H1 (cell line): ENCODE results near the gene R3HDM2. TPM values are rescaled to one million over a fixed set of nuclear protein-coding genes. Genes with fewer than 3 reads are reported as not detected.

ENCODE experiments used
- CTCF ChIA-PET: fragments of 300-600 bp; sonication (Branson Sonifier 250); formaldehyde crosslinking; loops from one replicate; lab custom pipeline; 2021; ENCODE audit not compliant: partially characterized antibody; lab: Charles Lee
- POLR2A ChIA-PET: fragments of 300-600 bp; sonication (Branson Sonifier 250); formaldehyde crosslinking; loops from one replicate; lab custom pipeline; 2021; ENCODE audit warnings: inconsistent platforms; ENCODE audit not compliant: partially characterized antibody; lab: Charles Lee
- DNase-seq, 2 experiments: peaks; one replicate each; pipeline versions ENCODE4 v3.0.0 to v3.0.0-alpha.2; 2010 to 2022; ENCODE audit warnings: low spot score in 2 of 2, low read depth in 1 of 2, mixed read lengths in 1 of 2
- FAIRE-seq: peaks from 2 replicates; lab custom pipeline; 2011; peaks lifted over from hg19 to GRCh38; lab: Jason Lieb, UNC
- H2AFZ ChIP-seq: 2 replicates; pipeline ENCODE4 v1.8.1; 2012; ENCODE audit warnings: low read length, inconsistent platforms
- H2AK5ac ChIP-seq: 2 replicates; pipeline ENCODE4 v1.6.1; 2013; ENCODE audit warnings: low read depth, low read length
- H2BK120ac ChIP-seq: replicated peaks from 2 replicates; pipeline ENCODE3; 2013; ENCODE audit warnings: low read depth, low read length, inconsistent platforms
- H2BK12ac ChIP-seq: 2 replicates; pipeline ENCODE4 v1.6.1; 2013; ENCODE audit warnings: low read depth, low read length
- H2BK15ac ChIP-seq: 2 replicates; pipeline ENCODE4 v1.6.1; 2013; ENCODE audit warnings: low read length
- H2BK20ac ChIP-seq: 2 replicates; pipeline ENCODE4 v1.6.1; 2013; ENCODE audit warnings: low read length
- H2BK5ac ChIP-seq: 2 replicates; pipeline ENCODE4 v1.6.1; 2013; ENCODE audit warnings: low read depth, low read length
- H3K14ac ChIP-seq: 2 replicates; pipeline ENCODE4 v1.6.1; 2013; ENCODE audit warnings: inconsistent platforms; ENCODE audit not compliant: insufficient read length
- H3K18ac ChIP-seq: 2 replicates; pipeline ENCODE4 v1.6.1; 2013; ENCODE audit warnings: low read length; ENCODE audit errors: extremely low read depth
- H3K23ac ChIP-seq: 2 replicates; pipeline ENCODE4 v1.6.1; 2013; ENCODE audit warnings: inconsistent platforms; ENCODE audit not compliant: insufficient read length
- H3K23me2 ChIP-seq: 2 replicates; pipeline ENCODE4 v1.6.1; 2013; ENCODE audit warnings: low read depth, low read length
- H3K27ac ChIP-seq: 2 replicates; pipeline ENCODE4 v1.6.1; 2011; ENCODE audit warnings: low read depth, low read length, inconsistent platforms
- H3K27me3 ChIP-seq, 4 experiments: replicated peaks in 1 of 4; 1 replicate in 1 of 4; 2 replicates in 3 of 4; pipeline versions ENCODE4 v1.6.1 to v1.8.1; 2011 to 2013; ENCODE audit warnings: low read length in 3 of 4, mild to moderate bottlenecking in 3 of 4, inconsistent platforms in 2 of 4, mixed read lengths in 2 of 4, moderate library complexity in 1 of 4; ENCODE audit not compliant: control insufficient read depth in 3 of 4, insufficient read depth in 3 of 4; ENCODE audit errors: extremely low read depth in 1 of 4
- H3K36me3 ChIP-seq, 4 experiments: 2 replicates each; pipeline versions ENCODE4 v1.6.1 to v1.8.1; 2011 to 2013; ENCODE audit warnings: mild to moderate bottlenecking in 4 of 4, low read length in 3 of 4, moderate library complexity in 2 of 4, control low read depth in 1 of 4, inconsistent platforms in 1 of 4; ENCODE audit not compliant: insufficient read depth in 4 of 4, control insufficient read depth in 2 of 4
- H3K4ac ChIP-seq: replicated peaks from 2 replicates; pipeline ENCODE3; 2013; ENCODE audit warnings: low read length, low read depth, mixed read lengths, inconsistent platforms; ENCODE audit not compliant: insufficient read length
- H3K4me1 ChIP-seq, 4 experiments: replicated peaks in 1 of 4; 1 replicate in 1 of 4; 2 replicates in 3 of 4; pipeline versions ENCODE4 v1.6.1 to v1.8.1; 2011 to 2013; ENCODE audit warnings: low read length in 3 of 4, inconsistent platforms in 2 of 4, mixed read lengths in 1 of 4; ENCODE audit not compliant: insufficient read depth in 4 of 4, control insufficient read depth in 3 of 4
- H3K4me2 ChIP-seq, 2 experiments: 2 replicates each; pipeline versions ENCODE4 v1.6.1 to v1.8.1; 2011 to 2013; ENCODE audit warnings: low read depth in 2 of 2, low read length in 2 of 2, control low read depth in 1 of 2, inconsistent platforms in 1 of 2, mild to moderate bottlenecking in 1 of 2; ENCODE audit not compliant: insufficient read depth in 1 of 2
- H3K4me3 ChIP-seq, 4 experiments: fragments of 200-600, 300-600 bp in 1 of 4; sonication (generic), shearing (Covaris generic), sonication (Bioruptor Twin) in 1 of 4; 2 replicates each; pipeline versions ENCODE4 v1.5.1 to v1.8.1; 2011 to 2016; ENCODE audit warnings: low read length in 4 of 4, low read depth in 3 of 4, control low read depth in 2 of 4, inconsistent platforms in 2 of 4, mild to moderate bottlenecking in 2 of 4, mixed read lengths in 1 of 4, moderate library complexity in 1 of 4; ENCODE audit not compliant: insufficient read depth in 2 of 4; ENCODE audit errors: extremely low read depth in 1 of 4
- H3K56ac ChIP-seq: replicated peaks from 2 replicates; pipeline ENCODE3; 2013; ENCODE audit warnings: low read depth, mild to moderate bottlenecking, mixed read lengths, low read length, inconsistent platforms; ENCODE audit not compliant: insufficient read length
- H3K79me1 ChIP-seq: 2 replicates; pipeline ENCODE4 v1.6.1; 2013; ENCODE audit warnings: low read depth, low read length, control low read depth
- H3K79me2 ChIP-seq, 2 experiments: 2 replicates each; pipeline versions ENCODE4 v1.6.1 to v1.8.1; 2012 to 2013; ENCODE audit warnings: low read length in 2 of 2, mild to moderate bottlenecking in 2 of 2, inconsistent platforms in 1 of 2; ENCODE audit not compliant: insufficient read depth in 2 of 2, control insufficient read depth in 1 of 2
- H3K9ac ChIP-seq, 4 experiments: replicated peaks in 1 of 4; 1 replicate in 1 of 4; 2 replicates in 3 of 4; pipeline versions ENCODE4 v1.6.1 to v1.8.1; 2011 to 2013; ENCODE audit warnings: low read depth in 3 of 4, low read length in 3 of 4, control low read depth in 2 of 4, mild to moderate bottlenecking in 2 of 4, moderate library complexity in 2 of 4, inconsistent platforms in 1 of 4; ENCODE audit errors: extremely low read depth in 1 of 4
- H3K9me3 ChIP-seq, 2 experiments: 2 replicates each; pipeline versions ENCODE4 v1.6.1 to v1.8.1; 2012 to 2013; ENCODE audit warnings: mild to moderate bottlenecking in 2 of 2, moderate library complexity in 2 of 2, control low read depth in 1 of 2, inconsistent platforms in 1 of 2, low read depth in 1 of 2, low read length in 1 of 2, mixed read lengths in 1 of 2; ENCODE audit not compliant: insufficient read depth in 2 of 2
- H4K20me1 ChIP-seq, 2 experiments: replicated peaks in 1 of 2; 2 replicates each; pipeline versions ENCODE3 to v1.8.1; 2011 to 2013; ENCODE audit warnings: inconsistent platforms in 2 of 2, low read length in 2 of 2, mild to moderate bottlenecking in 1 of 2; ENCODE audit not compliant: insufficient read depth in 2 of 2, control insufficient read depth in 1 of 2
- H4K5ac ChIP-seq: 2 replicates; pipeline ENCODE4 v1.6.1; 2013; ENCODE audit warnings: low read length, low read depth, mixed read lengths, inconsistent platforms; ENCODE audit not compliant: insufficient read length
- H4K8ac ChIP-seq: 2 replicates; pipeline ENCODE4 v1.8.0; 2013; ENCODE audit warnings: mild to moderate bottlenecking, moderate library complexity, low read length, inconsistent platforms; ENCODE audit not compliant: insufficient read depth; ENCODE audit errors: extremely low read depth
- H4K91ac ChIP-seq: replicated peaks from 2 replicates; pipeline ENCODE3; 2013; ENCODE audit warnings: low read length, mixed read lengths, inconsistent platforms; ENCODE audit not compliant: insufficient read length
- CHD2 ChIP-seq: IDR thresholded peaks from 2 replicates; pipeline ENCODE4 v1.6.1; 2012; ENCODE audit warnings: low read length, improper control_type of control experiment
- CTCF ChIP-seq, 3 experiments: IDR thresholded peaks; 1 replicate in 2 of 3; 2 replicates in 1 of 3; pipeline versions ENCODE4 v1.5.1 to v1.6.1; 2011; ENCODE audit warnings: low read length in 3 of 3, mild to moderate bottlenecking in 3 of 3, inconsistent platforms in 2 of 3, low read depth in 1 of 3, moderate library complexity in 1 of 3; ENCODE audit not compliant: insufficient read depth in 1 of 3; ENCODE audit errors: control extremely low read depth in 1 of 3
- JUN ChIP-seq: IDR thresholded peaks from 2 replicates; pipeline ENCODE4 v1.6.1; 2011; ENCODE audit warnings: low read depth, mild to moderate bottlenecking, improper control_type of control experiment, low read length
- NANOG ChIP-seq: IDR thresholded peaks from 2 replicates; pipeline ENCODE4 v1.6.1; 2011; ENCODE audit warnings: low read length, low read depth, mild to moderate bottlenecking, inconsistent platforms; ENCODE audit not compliant: insufficient read depth, poor library complexity, severe bottlenecking
- NRF1 ChIP-seq: IDR thresholded peaks from 2 replicates; pipeline ENCODE4 v1.6.1; 2011; ENCODE audit warnings: mild to moderate bottlenecking, low read depth, low read length, improper control_type of control experiment
- WGBS, 2 experiments: shearing (Covaris generic) in 1 of 2; methylation state at CpG; one replicate each; pipeline versions ENCODE4 v1.1.6 to v1.1.7; 2013 to 2015; ENCODE audit warnings: low lambda C conversion rate in 2 of 2, mixed read lengths in 2 of 2, inconsistent platforms in 1 of 2, low coverage in 1 of 2, missing lambda C conversion rate in 1 of 2; ENCODE audit not compliant: insufficient replicate concordance in 2 of 2, insufficient coverage in 1 of 2, insufficient read length in 1 of 2; ENCODE audit errors: extremely low coverage in 1 of 2, missing lambda C conversion rate in 1 of 2; 5-methylcytosine and 5-hydroxymethylcytosine counted together
- polyA plus RNA-seq, 7 experiments: library from polyadenylated mRNA; depleted of rRNA in 3 of 7; stranded (reverse) in 5 of 7; unstranded in 2 of 7; fragments of >200 nt in 5 of 7; fragments of 200-250 nt in 2 of 7; gene quantifications; 1 replicate in 5 of 7; 2 replicates in 1 of 7; 4 replicates in 1 of 7; pipeline versions ENCODE4 v1.2.1 to v1.2.3, GENCODE V29; 2011 to 2013; ENCODE audit warnings: missing spikeins in 2 of 7, mixed read lengths in 2 of 7
- total RNA-seq: library from RNA; stranded (reverse); fragmentation: NEBNext Ultra II Directional; extraction: Animal tissue kit (Norgen Biotek cat#: 25700); gene quantifications from 2 replicates; pipeline ENCODE4 v1.2.1, GENCODE V29; 2021

R3HDM2 gene
- total and polyA plus RNA-seq, 2 of the 8 experiments (the other 6 are each of a cell fraction or from before 2014, with no cell fraction given) = 25.6 to 27.0 TPM

- H3K36me3 ChIP-seq = no peaks in the 10 kb centered on the region
- no peak overlapping the region for H3K18ac ChIP-seq
- no peaks in the 10 kb centered on the region for H3K79me2 ChIP-seq
- no peak overlapping the region for H4K5ac ChIP-seq
- H3K4ac ChIP-seq = no peak overlapping the region
- no peak overlapping the region for H3K56ac ChIP-seq
- 35% methylated on average over 1 of the region's 1 CpG; no CpG with 5 or more reads in 1 of the 2 experiments for WGBS, 2 experiments
- 0 out of 2 replicates have a peak overlapping the region, but pooled peaks have one; percentile 75 for H2BK12ac ChIP-seq
- no peak overlapping the region for H2AFZ ChIP-seq
- H3K23ac ChIP-seq = no peak overlapping the region
- no peak overlapping the region for H2BK120ac ChIP-seq
- no peak overlapping the region for H4K91ac ChIP-seq
- H2BK20ac ChIP-seq = 0 out of 2 replicates have a peak overlapping the region, but pooled peaks have one; percentile 9
- no peak overlapping the region; the same call in 1 of the 2 replicates for H2BK15ac ChIP-seq
- H3K4me3 ChIP-seq = no peak overlapping the region
- H3K79me1 ChIP-seq = no peaks in the 10 kb centered on the region
- no peak overlapping the region for H3K14ac ChIP-seq
- H2AK5ac ChIP-seq = no peak overlapping the region
- H3K9ac ChIP-seq = no peak overlapping the region
- no peaks in the 10 kb centered on the region for H4K20me1 ChIP-seq
- H3K4me2 ChIP-seq = peak overlapping the region; percentile 38 to 47; a peak in 3 of 4 replicates
- peak overlapping the region; percentile 82; the same call in 1 of the 2 replicates for H2BK5ac ChIP-seq
- peak; percentile 86 for TF ChIP-seq NANOG
- TF ChIP-seq NRF1 = peak; percentile 40; the same call in 1 of the 2 replicates
- no peak for TF ChIP-seq CHD2
- TF ChIP-seq CTCF (IDR thresholded peaks at IDR 0.05; ENCODE audit: control extremely low read depth in 1 of 3, insufficient read depth in 1 of 3, low read depth in 1 of 3, low read length in 3 of 3) = peak in 1 of 3 experiments; percentile 6; a peak in 1 of 4 replicates
- no peak for TF ChIP-seq JUN
- H3K27ac ChIP-seq = no peak overlapping the region
- CTCF ChIA-PET = interaction anchor here (0.6 to 27.9 kb wide), 16 partner anchors 8 to 230 kb away, joined by 3 to 726 read pairs (median 3); partner anchors contain the start of genes GLI1, INHBE, NXPH4 and SHMT2
- H3K4me1 ChIP-seq = peaks cover 5 to 16% (median 11%) of the 10 kb centered on the region in 4 experiments
- H3K23me2 ChIP-seq = peaks cover 2% of the 10 kb centered on the region; the same call in 1 of the 2 replicates
- POLR2A ChIA-PET = interaction anchor here (0.9 to 23.7 kb wide), 9 partner anchors 17 to 214 kb away, joined by 3 to 852 read pairs (median 4); partner anchors contain the start of genes NXPH4 and SHMT2
- no peaks in the 10 kb centered on the region; a peak in 1 of 4 replicates for H3K9me3 ChIP-seq
- H4K8ac ChIP-seq = no peak overlapping the region
- no peak for FAIRE-seq
- DNase-seq = no peak
- H3K27me3 ChIP-seq = peaks cover 5 to 18% (median 16%) of the 10 kb centered on the region in 4 experiments
Observed at GRCh38 chr12:57247041-57247440, 183.8 kb downstream of the R3HDM2 start.
